PC-3 (cell line): ENCODE results near the gene DMD.

Experiments
- EZH2 ChIP-seq: fragments of 300-600 bp; sonication (generic); IDR thresholded peaks from one replicate; pipeline ENCODE4 v1.6.1; 2017; ENCODE audit warnings: antibody characterized with exemption, mild to moderate bottlenecking, low read length; ENCODE audit not compliant: unreplicated experiment
- TF ChIP-seq, protein P1 (sequence below): fragments of 300-600 bp; sonication (generic); conservative IDR thresholded peaks from 2 replicates; pipeline ENCODE4 v1.5.1; 2017; ENCODE audit warnings: antibody characterized with exemption, low read depth, mild to moderate bottlenecking, low read length

DNA sequence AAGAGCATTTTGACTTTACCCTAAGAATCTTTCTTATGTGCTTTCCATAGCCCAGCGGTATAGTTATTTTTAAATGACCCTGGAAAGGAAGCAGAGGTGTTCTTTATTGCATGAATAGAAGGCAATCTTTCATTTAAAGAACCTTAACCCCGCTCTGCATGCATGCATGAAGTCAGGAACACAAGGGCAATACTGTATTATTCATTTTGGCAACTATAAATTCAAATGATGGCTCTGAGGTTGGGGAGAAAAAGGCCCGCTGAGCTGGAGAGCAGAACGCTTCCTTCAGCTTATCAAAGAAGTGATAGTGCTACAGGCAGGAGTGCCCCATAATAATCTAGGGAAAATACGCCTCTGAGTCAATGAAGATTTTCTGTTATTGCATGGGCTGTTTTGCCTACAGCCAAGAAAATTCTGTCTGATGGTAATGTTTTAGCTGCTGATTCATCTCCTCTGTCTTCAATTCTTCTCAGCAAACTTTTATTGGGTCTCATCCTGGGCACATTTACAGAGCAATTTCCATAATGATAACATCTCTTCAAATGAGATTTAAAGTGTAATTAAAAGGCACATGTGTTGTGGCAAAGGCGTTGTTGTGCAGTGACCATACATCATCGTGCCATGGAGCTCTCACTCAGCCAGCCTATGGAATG lies 1687.3 kb downstream of the DMD start:
- TF ChIP-seq, protein P1, sequence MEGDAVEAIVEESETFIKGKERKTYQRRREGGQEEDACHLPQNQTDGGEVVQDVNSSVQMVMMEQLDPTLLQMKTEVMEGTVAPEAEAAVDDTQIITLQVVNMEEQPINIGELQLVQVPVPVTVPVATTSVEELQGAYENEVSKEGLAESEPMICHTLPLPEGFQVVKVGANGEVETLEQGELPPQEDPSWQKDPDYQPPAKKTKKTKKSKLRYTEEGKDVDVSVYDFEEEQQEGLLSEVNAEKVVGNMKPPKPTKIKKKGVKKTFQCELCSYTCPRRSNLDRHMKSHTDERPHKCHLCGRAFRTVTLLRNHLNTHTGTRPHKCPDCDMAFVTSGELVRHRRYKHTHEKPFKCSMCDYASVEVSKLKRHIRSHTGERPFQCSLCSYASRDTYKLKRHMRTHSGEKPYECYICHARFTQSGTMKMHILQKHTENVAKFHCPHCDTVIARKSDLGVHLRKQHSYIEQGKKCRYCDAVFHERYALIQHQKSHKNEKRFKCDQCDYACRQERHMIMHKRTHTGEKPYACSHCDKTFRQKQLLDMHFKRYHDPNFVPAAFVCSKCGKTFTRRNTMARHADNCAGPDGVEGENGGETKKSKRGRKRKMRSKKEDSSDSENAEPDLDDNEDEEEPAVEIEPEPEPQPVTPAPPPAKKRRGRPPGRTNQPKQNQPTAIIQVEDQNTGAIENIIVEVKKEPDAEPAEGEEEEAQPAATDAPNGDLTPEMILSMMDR, result no peak
- TF ChIP-seq EZH2, result no peak
